PFSK-1 (cell line): ENCODE results near the gene TTLL11.

Experiments used
- POLR2AphosphoS5 ChIP-seq: IDR thresholded peaks from 2 replicates; pipeline ENCODE4 v1.6.1; 2012; ENCODE audit warnings: low read depth, mild to moderate bottlenecking, control low read depth, low read length, moderate library complexity
- SIN3A ChIP-seq: IDR thresholded peaks from 2 replicates; pipeline ENCODE4 v1.6.1; 2012; ENCODE audit warnings: mild to moderate bottlenecking, low read length, moderate library complexity, borderline replicate concordance; ENCODE audit not compliant: insufficient read depth
- TAF1 ChIP-seq: IDR thresholded peaks from 2 replicates; pipeline ENCODE4 v1.6.1; 2012; ENCODE audit warnings: low read length, control low read depth, borderline replicate concordance; ENCODE audit not compliant: insufficient read depth
- TF ChIP-seq, protein P1 (sequence below), 2 experiments: IDR thresholded peaks; 2 replicates each; pipeline versions ENCODE4 v1.6.1 to v1.8.0; 2011 to 2012; ENCODE audit warnings: low read depth in 2 of 2, low read length in 2 of 2, control low read depth in 1 of 2, inconsistent platforms in 1 of 2, mild to moderate bottlenecking in 1 of 2, moderate library complexity in 1 of 2; ENCODE audit not compliant: insufficient read depth in 1 of 2

DNA sequence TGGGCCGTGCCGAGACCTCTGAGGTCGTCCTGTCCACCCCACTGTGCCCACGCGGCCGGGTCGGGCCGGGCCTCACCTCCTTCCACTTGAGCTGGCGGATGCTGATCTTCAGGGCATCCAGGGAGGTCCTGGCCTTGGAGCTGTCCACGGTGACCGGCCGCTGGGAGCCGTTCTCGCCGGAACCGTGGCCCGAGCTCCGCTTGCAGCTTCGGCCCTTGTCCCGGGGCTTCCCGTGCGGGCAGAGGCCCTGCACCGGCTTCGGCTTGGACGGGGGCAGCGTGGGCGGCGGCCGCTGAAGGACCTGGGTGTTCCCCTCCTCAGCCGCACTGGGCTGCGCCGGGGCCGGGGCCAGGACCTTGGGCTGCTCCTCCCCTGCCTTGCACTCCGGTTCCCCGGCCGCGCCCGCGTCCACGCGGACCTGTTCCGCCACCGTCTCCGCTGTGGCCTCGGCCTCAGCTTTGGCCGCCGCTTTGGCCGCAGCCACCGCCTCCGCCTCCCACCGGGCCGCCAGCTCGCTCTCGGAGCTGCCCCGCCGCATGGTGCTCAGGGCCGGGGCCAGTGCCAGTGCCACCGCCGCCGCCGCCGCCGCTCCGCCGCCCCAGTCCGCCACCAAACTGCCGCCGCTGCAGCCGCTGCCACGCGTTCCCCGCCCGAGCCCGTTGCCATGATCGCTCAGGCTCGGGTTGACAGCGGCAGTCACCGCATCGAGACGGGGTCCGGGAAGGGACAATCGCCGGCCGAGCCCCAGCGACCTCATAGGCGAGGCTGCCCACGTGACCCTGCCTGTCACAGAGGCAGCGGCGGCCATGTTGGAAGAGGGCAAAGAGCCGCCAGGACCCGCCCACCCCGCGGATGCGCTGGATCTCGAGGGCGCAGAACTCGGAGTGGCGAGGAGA is at the start of gene TTLL11:
- TF ChIP-seq POLR2AphosphoS5 (no peak), TAF1 (peak; percentile 57; the same call in 1 of the 2 replicates), SIN3A (peak; percentile 86; the same call in 1 of the 2 replicates)
- TF ChIP-seq, protein P1, sequence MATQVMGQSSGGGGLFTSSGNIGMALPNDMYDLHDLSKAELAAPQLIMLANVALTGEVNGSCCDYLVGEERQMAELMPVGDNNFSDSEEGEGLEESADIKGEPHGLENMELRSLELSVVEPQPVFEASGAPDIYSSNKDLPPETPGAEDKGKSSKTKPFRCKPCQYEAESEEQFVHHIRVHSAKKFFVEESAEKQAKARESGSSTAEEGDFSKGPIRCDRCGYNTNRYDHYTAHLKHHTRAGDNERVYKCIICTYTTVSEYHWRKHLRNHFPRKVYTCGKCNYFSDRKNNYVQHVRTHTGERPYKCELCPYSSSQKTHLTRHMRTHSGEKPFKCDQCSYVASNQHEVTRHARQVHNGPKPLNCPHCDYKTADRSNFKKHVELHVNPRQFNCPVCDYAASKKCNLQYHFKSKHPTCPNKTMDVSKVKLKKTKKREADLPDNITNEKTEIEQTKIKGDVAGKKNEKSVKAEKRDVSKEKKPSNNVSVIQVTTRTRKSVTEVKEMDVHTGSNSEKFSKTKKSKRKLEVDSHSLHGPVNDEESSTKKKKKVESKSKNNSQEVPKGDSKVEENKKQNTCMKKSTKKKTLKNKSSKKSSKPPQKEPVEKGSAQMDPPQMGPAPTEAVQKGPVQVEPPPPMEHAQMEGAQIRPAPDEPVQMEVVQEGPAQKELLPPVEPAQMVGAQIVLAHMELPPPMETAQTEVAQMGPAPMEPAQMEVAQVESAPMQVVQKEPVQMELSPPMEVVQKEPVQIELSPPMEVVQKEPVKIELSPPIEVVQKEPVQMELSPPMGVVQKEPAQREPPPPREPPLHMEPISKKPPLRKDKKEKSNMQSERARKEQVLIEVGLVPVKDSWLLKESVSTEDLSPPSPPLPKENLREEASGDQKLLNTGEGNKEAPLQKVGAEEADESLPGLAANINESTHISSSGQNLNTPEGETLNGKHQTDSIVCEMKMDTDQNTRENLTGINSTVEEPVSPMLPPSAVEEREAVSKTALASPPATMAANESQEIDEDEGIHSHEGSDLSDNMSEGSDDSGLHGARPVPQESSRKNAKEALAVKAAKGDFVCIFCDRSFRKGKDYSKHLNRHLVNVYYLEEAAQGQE (IDR thresholded peaks at IDR 0.05; ENCODE audit: insufficient read depth in 1 of 2, low read depth in 2 of 2, low read length in 2 of 2): peak; percentile 87 to 90
